Measurements from ENCODE around the gene HSD11B1.

Gene HSD11B1

GRCh38 chr1:209703834-209704504, 677 bp upstream of the HSD11B1 start:
- Histone ChIP-seq H3F3A (ENCODE audit: insufficient read depth) (no peaks in the 10 kb centered on the region), H3K9ac (ENCODE audit: low read length) (no peak overlapping the region), H3K9me3 (ENCODE audit: insufficient read depth, low read length) (no peaks in the 10 kb centered on the region), H4K20me1 (ENCODE audit: low read depth, low read length) (no peaks in the 10 kb centered on the region), H3K27me3 (ENCODE audit: low read length) (no peaks in the 10 kb centered on the region), H2AFZ (ENCODE audit: low read depth, low read length, severe bottlenecking) (no peak overlapping the region), H3K79me2 (ENCODE audit: insufficient read depth, low read length) (no peaks in the 10 kb centered on the region), H3K4me2 (ENCODE audit: low read depth, low read length, poor library complexity, severe bottlenecking) (no peak overlapping the region), H3K36me3 (ENCODE audit: low read length) (no peaks in the 10 kb centered on the region), H3K4me3 (ENCODE audit: insufficient read depth, low read length, poor library complexity, severe bottlenecking) (no peak overlapping the region), H3K9me2 (replicated peaks; ENCODE audit: insufficient read depth, low read length) (no peaks in the 10 kb centered on the region), H3K27ac (ENCODE audit: low read depth, low read length) (no peak overlapping the region)
- TF ChIP-seq EZH2phosphoT487 (conservative IDR thresholded peaks at IDR 0.05; ENCODE audit: low read length) (no peak), CTCF (IDR thresholded peaks at IDR 0.05; ENCODE audit: insufficient read depth, low read length, poor library complexity, severe bottlenecking) (no peak)

GRCh38 chr1:209705033-209705598, 470 bp downstream of the HSD11B1 start:
- Histone ChIP-seq H3K9ac (ENCODE audit: low read length) (no peak overlapping the region), H3K27ac (ENCODE audit: low read depth, low read length) (no peak overlapping the region), H3K27me3 (ENCODE audit: low read length) (no peaks in the 10 kb centered on the region), H3K4me3 (ENCODE audit: insufficient read depth, low read length, poor library complexity, severe bottlenecking) (no peak overlapping the region), H3K9me3 (ENCODE audit: insufficient read depth, low read length) (no peaks in the 10 kb centered on the region), H3K4me2 (ENCODE audit: low read depth, low read length, poor library complexity, severe bottlenecking) (no peak overlapping the region), H4K20me1 (ENCODE audit: low read depth, low read length) (no peaks in the 10 kb centered on the region), H3K79me2 (ENCODE audit: insufficient read depth, low read length) (no peaks in the 10 kb centered on the region), H3F3A (ENCODE audit: insufficient read depth) (no peaks in the 10 kb centered on the region), H3K9me2 (replicated peaks; ENCODE audit: insufficient read depth, low read length) (no peaks in the 10 kb centered on the region), H2AFZ (ENCODE audit: low read depth, low read length, severe bottlenecking) (no peak overlapping the region), H3K36me3 (ENCODE audit: low read length) (no peaks in the 10 kb centered on the region)
- TF ChIP-seq EZH2phosphoT487 (conservative IDR thresholded peaks at IDR 0.05; ENCODE audit: low read length) (no peak), CTCF (IDR thresholded peaks at IDR 0.05; ENCODE audit: insufficient read depth, low read length, poor library complexity, severe bottlenecking) (no peak)

- Histone ChIP-seq H2AFZ (ENCODE audit: low read depth, low read length, severe bottlenecking) (no peak overlapping the region), H3K79me2 (ENCODE audit: insufficient read depth, low read length) (no peaks in the 10 kb centered on the region), H3F3A (ENCODE audit: insufficient read depth) (no peaks in the 10 kb centered on the region), H3K27ac (ENCODE audit: low read depth, low read length) (no peak overlapping the region), H3K4me2 (ENCODE audit: low read depth, low read length, poor library complexity, severe bottlenecking) (no peak overlapping the region), H3K27me3 (ENCODE audit: low read length) (no peaks in the 10 kb centered on the region), H4K20me1 (ENCODE audit: low read depth, low read length) (no peaks in the 10 kb centered on the region), H3K4me3 (ENCODE audit: insufficient read depth, low read length, poor library complexity, severe bottlenecking) (no peak overlapping the region), H3K9ac (ENCODE audit: low read length) (no peak overlapping the region), H3K9me2 (replicated peaks; ENCODE audit: insufficient read depth, low read length) (no peaks in the 10 kb centered on the region), H3K9me3 (ENCODE audit: insufficient read depth, low read length) (no peaks in the 10 kb centered on the region), H3K36me3 (ENCODE audit: low read length) (no peaks in the 10 kb centered on the region)
- TF ChIP-seq EZH2phosphoT487 (conservative IDR thresholded peaks at IDR 0.05; ENCODE audit: low read length) (no peak), CTCF (IDR thresholded peaks at IDR 0.05; ENCODE audit: insufficient read depth, low read length, poor library complexity, severe bottlenecking) (no peak)
These were observed 2.0 kb downstream of the HSD11B1 start for GRCh38 chr1:209706622-209707021.

All from SU-DHL-6 (cell line).